ENCODE measurements around the gene MAK. TPM values are rescaled to one million over a fixed set of nuclear protein-coding genes. Genes with fewer than 3 reads are reported as not detected.
"Not testable (repeated sequence)": the region's sequence is repeated elsewhere in the genome, so short reads cannot be mapped to it uniquely, and the experiment has no call there.

Gene MAK
- total RNA-seq, 2 donors from 2014 or later: 0.63 TPM; not detected in 1

GRCh38 chr6:10722570-10722819 is 115.8 kb downstream of the MAK start:
- Histone ChIP-seq H3K27ac (peak overlapping the region; percentile 62 to 91), H3K27me3 (replicated peaks; ENCODE audit: insufficient read depth) (no peaks in the 10 kb centered on the region), H3K4me1 (ENCODE audit: control insufficient read depth in 1 of 2, low read depth in 2 of 2) (peaks cover 19 to 33% of the 10 kb centered on the region in 2 donors), H3K4me3 (peak overlapping the region; percentile 98), H3K9me3 (no peaks in the 10 kb centered on the region), H3K36me3 (peaks cover 8% of the 10 kb centered on the region)
- no peak for DNase-seq (ENCODE audit: low spot score)
- ATAC-seq (ENCODE audit: insufficient number of reproducible peaks, low FRiP score, low read depth): no peak
- no peak for TF ChIP-seq CTCF (IDR thresholded peaks at IDR 0.05)

- no peaks in the 10 kb centered on the region for H3K9me3 ChIP-seq
- peaks cover 8% of the 10 kb centered on the region for H3K36me3 ChIP-seq
- peaks cover 19 to 33% of the 10 kb centered on the region in 2 donors for H3K4me1 ChIP-seq (ENCODE audit: control insufficient read depth in 1 of 2, low read depth in 2 of 2)
- H3K27ac ChIP-seq: peak overlapping the region; percentile 62 to 91
- ATAC-seq (ENCODE audit: insufficient number of reproducible peaks, low FRiP score, low read depth) (no peak), DNase-seq (ENCODE audit: low spot score) (no peak)
- TF ChIP-seq CTCF (IDR thresholded peaks at IDR 0.05): no peak
- no peaks in the 10 kb centered on the region for H3K27me3 ChIP-seq (replicated peaks; ENCODE audit: insufficient read depth)
- H3K4me3 ChIP-seq: peak overlapping the region; percentile 98
Observed at GRCh38 chr6:10721850-10722569, 116.3 kb downstream of the MAK start.

DNA sequence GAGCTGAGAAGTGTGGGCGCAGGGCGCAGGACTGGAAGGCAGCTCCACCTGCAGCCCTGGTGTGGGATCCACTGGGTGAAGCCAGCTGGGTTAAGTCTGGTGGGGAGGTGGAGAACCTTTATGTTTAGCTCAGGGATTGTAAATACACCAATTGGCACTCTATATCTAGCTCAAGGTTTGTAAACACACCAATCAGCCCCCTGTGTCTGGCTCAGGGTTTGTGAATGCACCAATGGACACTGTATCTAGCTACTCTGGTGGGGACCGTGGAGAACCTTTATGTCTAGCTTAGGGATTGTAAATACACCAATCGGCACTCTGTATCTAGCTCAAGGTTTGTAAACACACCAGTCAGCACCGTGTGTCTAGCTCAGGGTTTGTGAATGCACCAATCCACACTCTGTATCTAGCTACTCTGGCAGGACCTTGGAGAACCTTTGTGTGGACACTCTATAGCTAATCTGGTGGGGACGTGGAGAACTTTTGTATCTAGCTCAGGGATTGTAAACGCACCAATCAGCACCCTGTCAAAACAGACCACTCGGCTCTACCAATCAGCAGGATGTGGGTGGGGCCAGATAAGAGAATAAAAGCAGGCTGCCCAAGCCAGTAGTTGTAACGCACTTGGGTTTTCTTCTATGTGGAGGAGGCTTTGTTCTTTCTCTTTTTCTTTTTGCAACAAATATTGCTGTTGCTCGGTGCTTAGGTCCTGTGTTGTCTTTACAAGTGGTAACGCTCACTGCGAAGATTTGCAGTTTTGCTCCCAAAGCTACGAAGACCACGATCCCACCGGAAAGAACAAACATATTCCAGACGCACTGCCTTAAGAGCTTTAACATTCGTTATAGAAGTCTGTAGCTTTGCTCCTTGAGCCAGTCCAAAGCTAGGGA is 117.1 kb downstream of the MAK start:
- not testable (repeated sequence) for H3K9me3 ChIP-seq; DNase-seq (ENCODE audit: low spot score); H3K36me3 ChIP-seq; H3K27me3 ChIP-seq (replicated peaks; ENCODE audit: insufficient read depth); ATAC-seq (ENCODE audit: insufficient number of reproducible peaks, low FRiP score, low read depth)
- Histone ChIP-seq H3K4me1 (ENCODE audit: control insufficient read depth in 1 of 2, low read depth in 2 of 2) (peaks cover 19 to 33% of the 10 kb centered on the region in 2 donors), H3K4me3 (peak overlapping the region; percentile 77), H3K27ac (peak overlapping the region; percentile 72 to 78)

- TF ChIP-seq CTCF (IDR thresholded peaks at IDR 0.05): no peak
- peak overlapping the region; percentile 72 to 78 for H3K27ac ChIP-seq
- peaks cover 19 to 26% of the 10 kb centered on the region in 2 donors for H3K4me1 ChIP-seq (ENCODE audit: control insufficient read depth in 1 of 2, low read depth in 2 of 2)
- H3K27me3 ChIP-seq (replicated peaks; ENCODE audit: insufficient read depth): no peaks in the 10 kb centered on the region
- peak overlapping the region; percentile 77 for H3K4me3 ChIP-seq
- no peaks in the 10 kb centered on the region for H3K36me3 ChIP-seq
- H3K9me3 ChIP-seq: no peaks in the 10 kb centered on the region
- ATAC-seq (ENCODE audit: insufficient number of reproducible peaks, low FRiP score, low read depth) (no peak), DNase-seq (ENCODE audit: low spot score) (no peak)
Observed at GRCh38 chr6:10720265-10720959, 117.9 kb downstream of the MAK start.

DNA sequence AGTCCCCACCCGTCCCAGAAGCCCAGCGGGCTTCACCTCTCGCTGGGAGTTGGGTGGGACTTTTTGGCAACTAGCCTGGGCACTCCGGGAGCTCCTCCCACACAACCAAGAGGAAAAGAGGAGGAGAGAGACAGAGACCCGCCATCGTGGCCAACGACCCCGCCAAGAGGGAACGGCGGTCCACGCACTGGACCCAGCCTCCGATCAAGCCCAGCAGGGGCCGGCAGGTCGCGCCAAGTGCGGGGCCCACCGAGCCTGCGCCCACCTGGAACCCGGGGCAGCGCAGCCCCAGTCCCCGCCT is 118.4 kb downstream of the MAK start:
- DNase-seq (ENCODE audit: low spot score): no peak
- Histone ChIP-seq H3K4me1 (ENCODE audit: control insufficient read depth in 1 of 2, low read depth in 2 of 2) (peaks cover 18 to 21% of the 10 kb centered on the region in 2 donors), H3K9me3 (no peaks in the 10 kb centered on the region), H3K27me3 (replicated peaks; ENCODE audit: insufficient read depth) (no peaks in the 10 kb centered on the region), H3K27ac (peak overlapping the region; percentile 72 to 78), H3K36me3 (no peaks in the 10 kb centered on the region), H3K4me3 (peak overlapping the region; percentile 77)
- no peak for TF ChIP-seq CTCF (IDR thresholded peaks at IDR 0.05)
- ATAC-seq (ENCODE audit: insufficient number of reproducible peaks, low FRiP score, low read depth): no peak

Measured in thoracic aorta (tissue), 2 donors.